ENCODE results near the gene FMN2. TPM values are rescaled to one million over a fixed set of nuclear protein-coding genes. Genes with fewer than 3 reads are reported as not detected.

FMN2 gene
- total RNA-seq, 2 experiments from 2014 or later: not detected

DNA sequence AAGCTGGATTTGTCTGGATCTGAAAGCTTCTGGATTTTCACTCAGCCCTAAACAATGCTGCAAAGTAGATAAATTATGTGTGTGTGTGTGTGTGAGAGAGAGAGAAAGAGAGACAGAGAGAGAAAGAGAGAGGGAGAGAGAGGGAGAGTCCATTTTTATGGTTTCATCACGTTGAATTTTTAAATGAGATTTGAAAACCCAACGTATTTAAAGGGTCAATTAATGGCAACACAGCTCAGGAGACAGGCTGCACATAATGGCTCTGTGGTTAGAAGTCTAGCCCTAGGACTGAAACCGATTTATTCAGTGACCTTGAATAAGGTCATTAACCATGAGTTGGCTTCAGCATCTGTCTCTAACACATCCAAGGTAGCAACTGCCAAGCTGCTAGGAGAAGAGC is 35.3 kb upstream of the FMN2 start:
- intact Hi-C loops (cut with micrococcal nuclease): no loop called here
- ChIA-PET CTCF (no interaction called here), POLR2A (no interaction called here)
- no peak overlapping the region for H3K27ac Mint-ChIP-seq
- DNase-seq (no peak), ATAC-seq (no peak)
- no peaks in the 10 kb centered on the region for H3K9me3 Mint-ChIP-seq
- TF ChIP-seq, protein P1, sequence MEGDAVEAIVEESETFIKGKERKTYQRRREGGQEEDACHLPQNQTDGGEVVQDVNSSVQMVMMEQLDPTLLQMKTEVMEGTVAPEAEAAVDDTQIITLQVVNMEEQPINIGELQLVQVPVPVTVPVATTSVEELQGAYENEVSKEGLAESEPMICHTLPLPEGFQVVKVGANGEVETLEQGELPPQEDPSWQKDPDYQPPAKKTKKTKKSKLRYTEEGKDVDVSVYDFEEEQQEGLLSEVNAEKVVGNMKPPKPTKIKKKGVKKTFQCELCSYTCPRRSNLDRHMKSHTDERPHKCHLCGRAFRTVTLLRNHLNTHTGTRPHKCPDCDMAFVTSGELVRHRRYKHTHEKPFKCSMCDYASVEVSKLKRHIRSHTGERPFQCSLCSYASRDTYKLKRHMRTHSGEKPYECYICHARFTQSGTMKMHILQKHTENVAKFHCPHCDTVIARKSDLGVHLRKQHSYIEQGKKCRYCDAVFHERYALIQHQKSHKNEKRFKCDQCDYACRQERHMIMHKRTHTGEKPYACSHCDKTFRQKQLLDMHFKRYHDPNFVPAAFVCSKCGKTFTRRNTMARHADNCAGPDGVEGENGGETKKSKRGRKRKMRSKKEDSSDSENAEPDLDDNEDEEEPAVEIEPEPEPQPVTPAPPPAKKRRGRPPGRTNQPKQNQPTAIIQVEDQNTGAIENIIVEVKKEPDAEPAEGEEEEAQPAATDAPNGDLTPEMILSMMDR (IDR thresholded peaks at IDR 0.05): no peak
- H3K27me3 Mint-ChIP-seq: no peaks in the 10 kb centered on the region
- no peaks in the 10 kb centered on the region for H3K36me3 Mint-ChIP-seq (ENCODE audit: low read depth)
- no peaks in the 10 kb centered on the region for H3K4me1 Mint-ChIP-seq (ENCODE audit: low read depth)
- no peak overlapping the region for H3K4me3 Mint-ChIP-seq

DNA sequence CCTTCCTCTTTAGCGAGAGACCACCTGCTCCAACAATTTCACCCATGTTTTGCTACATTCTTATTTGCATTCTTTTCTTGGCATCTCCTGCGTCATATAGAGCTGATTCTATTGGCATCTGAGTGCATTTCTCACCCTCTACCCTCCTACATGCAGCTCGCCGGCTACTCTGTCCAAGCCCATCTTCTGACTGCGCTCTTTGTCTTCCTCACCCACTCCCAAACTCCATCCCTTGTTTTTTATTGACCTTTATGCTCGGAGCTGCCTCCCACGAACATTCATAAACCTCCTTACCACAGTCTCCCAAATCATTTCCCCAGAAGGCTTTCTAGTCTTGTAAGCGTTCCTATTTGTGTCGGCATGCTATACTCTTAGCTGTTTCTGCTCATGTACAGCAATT is 33.6 kb upstream of the FMN2 start:
- H3K36me3 Mint-ChIP-seq (ENCODE audit: low read depth): no peaks in the 10 kb centered on the region
- ChIA-PET CTCF (no interaction called here), POLR2A (no interaction called here)
- H3K4me3 Mint-ChIP-seq: no peak overlapping the region
- no peak for DNase-seq
- no peaks in the 10 kb centered on the region for H3K27me3 Mint-ChIP-seq
- H3K4me1 Mint-ChIP-seq (ENCODE audit: low read depth): no peaks in the 10 kb centered on the region
- no peaks in the 10 kb centered on the region for H3K9me3 Mint-ChIP-seq
- TF ChIP-seq, protein P1 (IDR thresholded peaks at IDR 0.05): no peak
- intact Hi-C loops (cut with micrococcal nuclease): no loop called here
- ATAC-seq: no peak
- no peak overlapping the region for H3K27ac Mint-ChIP-seq

DNA sequence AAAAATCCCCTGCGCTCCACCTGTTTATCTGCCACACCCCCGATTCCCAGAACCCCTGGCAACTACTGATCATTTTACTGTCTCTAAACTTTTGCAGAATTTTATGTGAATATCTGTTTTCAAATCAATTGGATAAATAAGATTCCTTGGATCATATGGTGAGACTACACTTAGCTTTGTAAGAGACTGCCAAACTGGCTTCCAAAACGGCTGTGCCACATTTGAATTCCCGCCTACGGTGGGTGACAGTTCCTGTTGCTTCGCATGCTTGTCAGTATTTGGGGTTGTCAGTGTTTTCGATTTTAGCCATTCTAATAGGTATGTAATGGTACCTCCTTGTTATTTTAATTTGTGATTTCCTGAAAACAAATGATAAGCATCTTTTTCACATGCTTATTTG is 22.7 kb upstream of the FMN2 start:
- ATAC-seq (no peak), DNase-seq (no peak)
- POLR2A ChIA-PET: no interaction called here
- H3K36me3 Mint-ChIP-seq (ENCODE audit: low read depth): no peaks in the 10 kb centered on the region
- intact Hi-C loops (cut with micrococcal nuclease): no loop called here
- H3K4me3 Mint-ChIP-seq: no peak overlapping the region
- no peak overlapping the region for H3K27ac Mint-ChIP-seq
- no peaks in the 10 kb centered on the region for H3K4me1 Mint-ChIP-seq (ENCODE audit: low read depth)
- no peaks in the 10 kb centered on the region for H3K27me3 Mint-ChIP-seq
- no peaks in the 10 kb centered on the region for H3K9me3 Mint-ChIP-seq
- CTCF ChIA-PET: no interaction called here
- TF ChIP-seq, protein P1 (IDR thresholded peaks at IDR 0.05): no peak

DNA sequence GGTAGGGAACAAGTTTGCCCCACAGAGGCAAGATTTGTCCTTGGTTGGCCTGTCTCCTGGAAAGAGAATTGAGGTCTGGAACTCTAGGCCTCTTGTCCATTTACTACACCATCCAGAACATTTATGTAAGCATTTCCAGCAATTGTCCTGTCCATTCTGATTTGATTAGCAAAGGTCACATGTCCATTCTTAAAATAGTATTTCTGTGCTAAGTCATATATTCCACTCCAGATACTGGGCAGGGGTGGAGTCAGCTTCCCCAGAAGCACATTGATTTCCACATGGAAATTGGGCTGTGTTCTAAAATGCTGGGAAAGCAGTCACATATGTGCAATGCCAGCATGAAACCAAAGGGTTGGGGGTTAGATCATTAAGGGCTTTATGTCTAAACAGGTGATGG is 21.5 kb upstream of the FMN2 start:
- no peaks in the 10 kb centered on the region for H3K36me3 Mint-ChIP-seq (ENCODE audit: low read depth)
- no peak for ATAC-seq
- ChIA-PET POLR2A (no interaction called here), CTCF (no interaction called here)
- no peaks in the 10 kb centered on the region for H3K4me1 Mint-ChIP-seq (ENCODE audit: low read depth)
- no peak for DNase-seq
- TF ChIP-seq, protein P1 (IDR thresholded peaks at IDR 0.05): no peak
- no peak overlapping the region for H3K4me3 Mint-ChIP-seq
- no peaks in the 10 kb centered on the region for H3K27me3 Mint-ChIP-seq
- intact Hi-C loops (cut with micrococcal nuclease): no loop called here
- H3K9me3 Mint-ChIP-seq: no peaks in the 10 kb centered on the region
- H3K27ac Mint-ChIP-seq: no peak overlapping the region

DNA sequence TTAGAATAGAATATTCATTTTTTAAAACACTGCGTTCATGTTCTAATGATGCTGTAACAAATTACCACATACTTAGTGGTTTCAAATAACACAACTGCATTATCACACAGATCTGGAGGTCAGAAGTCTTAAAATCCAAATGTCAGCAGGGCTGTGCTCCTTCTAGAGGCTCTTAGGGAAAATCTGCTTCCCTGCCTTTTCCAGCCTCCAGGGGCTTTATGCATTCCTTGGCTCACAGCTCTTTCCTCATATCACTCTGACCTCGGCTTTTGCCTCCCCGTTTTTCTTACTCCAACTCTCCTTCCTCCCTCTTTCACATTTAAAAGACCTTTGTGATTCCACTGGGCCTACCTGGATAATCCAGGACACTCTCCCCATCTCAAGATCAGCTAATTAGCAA is 18.6 kb upstream of the FMN2 start:
- Mint-ChIP-seq H3K4me3 (no peak overlapping the region), H3K27ac (no peak overlapping the region), H3K4me1 (ENCODE audit: low read depth) (no peaks in the 10 kb centered on the region), H3K9me3 (no peaks in the 10 kb centered on the region), H3K27me3 (no peaks in the 10 kb centered on the region), H3K36me3 (ENCODE audit: low read depth) (no peaks in the 10 kb centered on the region)
- intact Hi-C loops (cut with micrococcal nuclease): no loop called here
- no peak for DNase-seq
- no peak for ATAC-seq
- ChIA-PET CTCF (no interaction called here), POLR2A (no interaction called here)
- TF ChIP-seq, protein P1 (IDR thresholded peaks at IDR 0.05): no peak
